ENCODE results near the gene NRCAM.

NRCAM gene

DNA sequence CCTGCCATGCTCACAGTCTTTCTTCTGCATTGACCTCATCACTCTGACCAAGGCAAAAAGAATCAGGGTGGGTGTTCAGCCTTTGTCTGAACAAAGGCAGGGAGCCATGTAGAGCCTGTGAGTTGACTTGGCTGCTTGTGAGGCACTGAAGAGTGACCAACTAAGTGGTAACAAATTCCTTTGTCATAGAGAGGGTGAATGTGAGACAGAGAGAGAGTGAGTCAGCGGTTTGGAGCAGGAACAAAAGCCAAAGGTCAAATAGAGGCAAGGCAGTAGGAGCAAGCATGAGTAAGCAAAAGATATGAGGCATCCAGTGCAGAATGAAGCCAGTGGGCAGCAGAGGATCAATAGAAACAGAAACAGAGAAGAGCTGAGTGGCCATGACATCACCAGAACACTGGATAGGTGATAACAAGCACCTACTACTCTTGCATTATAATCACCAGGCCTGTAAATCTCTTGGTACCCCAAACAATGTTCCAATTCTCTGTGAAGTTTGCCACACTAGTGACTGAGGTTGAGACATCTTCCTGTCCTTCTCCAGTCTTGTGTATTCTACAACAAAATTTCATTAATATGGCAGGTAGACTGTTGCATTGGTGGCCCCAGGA is 209.9 kb downstream of the NRCAM start:
- DNase-seq (ENCODE audit: low read depth in 2 of 2), result no peak

DNA sequence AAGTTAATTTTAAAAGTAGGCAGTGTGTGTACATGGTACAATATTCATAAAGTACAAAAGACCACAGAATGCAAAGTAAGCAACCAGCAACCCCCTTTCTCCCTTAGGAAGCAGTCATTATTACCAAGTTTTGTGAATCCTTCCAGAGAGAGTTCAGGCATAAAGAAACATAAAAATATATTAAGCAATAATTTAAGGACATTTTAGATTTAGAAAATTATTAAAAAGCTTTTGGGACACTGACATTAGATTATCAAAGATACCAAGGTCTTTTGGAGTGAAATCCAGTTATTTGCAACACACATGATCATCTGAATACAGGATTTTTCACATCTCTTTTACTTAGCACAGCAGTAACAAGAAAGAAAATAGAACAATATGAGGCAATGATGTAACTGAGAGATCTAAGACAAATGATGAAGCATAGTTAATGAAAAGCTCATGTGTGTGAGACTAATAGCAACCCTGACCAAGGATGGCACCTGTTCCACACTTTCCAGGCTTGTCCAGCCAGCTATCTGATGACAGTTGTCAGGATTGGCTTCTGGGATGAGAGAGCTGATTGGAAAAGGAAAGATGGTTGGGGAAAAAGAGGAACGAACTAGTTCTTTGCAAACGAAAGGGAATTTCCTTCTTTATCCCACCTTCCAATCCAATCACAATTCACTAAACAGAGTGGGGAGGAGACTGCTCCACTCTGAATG is 210.6 kb downstream of the NRCAM start:
- no peak for DNase-seq (ENCODE audit: low read depth in 2 of 2)

DNA sequence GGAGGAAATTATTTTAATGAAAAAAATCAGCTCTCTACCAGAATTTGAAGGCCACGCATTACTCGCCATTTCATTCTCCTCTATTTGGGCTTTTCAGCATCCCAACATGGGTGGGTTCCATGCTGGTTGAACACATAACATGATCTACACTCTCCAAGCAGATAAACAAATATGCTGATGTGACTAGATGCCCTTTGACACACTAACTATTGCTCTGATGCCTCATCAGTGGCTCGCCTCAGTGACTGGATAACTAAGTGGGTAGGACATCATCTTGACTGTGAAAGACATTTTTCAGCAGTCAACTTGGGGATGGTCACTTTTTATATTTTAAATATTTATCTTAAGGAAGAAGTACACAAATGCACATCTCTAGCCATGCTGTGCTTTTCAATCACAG is 212.1 kb downstream of the NRCAM start:
- no peak for DNase-seq (ENCODE audit: low read depth in 2 of 2)

DNA sequence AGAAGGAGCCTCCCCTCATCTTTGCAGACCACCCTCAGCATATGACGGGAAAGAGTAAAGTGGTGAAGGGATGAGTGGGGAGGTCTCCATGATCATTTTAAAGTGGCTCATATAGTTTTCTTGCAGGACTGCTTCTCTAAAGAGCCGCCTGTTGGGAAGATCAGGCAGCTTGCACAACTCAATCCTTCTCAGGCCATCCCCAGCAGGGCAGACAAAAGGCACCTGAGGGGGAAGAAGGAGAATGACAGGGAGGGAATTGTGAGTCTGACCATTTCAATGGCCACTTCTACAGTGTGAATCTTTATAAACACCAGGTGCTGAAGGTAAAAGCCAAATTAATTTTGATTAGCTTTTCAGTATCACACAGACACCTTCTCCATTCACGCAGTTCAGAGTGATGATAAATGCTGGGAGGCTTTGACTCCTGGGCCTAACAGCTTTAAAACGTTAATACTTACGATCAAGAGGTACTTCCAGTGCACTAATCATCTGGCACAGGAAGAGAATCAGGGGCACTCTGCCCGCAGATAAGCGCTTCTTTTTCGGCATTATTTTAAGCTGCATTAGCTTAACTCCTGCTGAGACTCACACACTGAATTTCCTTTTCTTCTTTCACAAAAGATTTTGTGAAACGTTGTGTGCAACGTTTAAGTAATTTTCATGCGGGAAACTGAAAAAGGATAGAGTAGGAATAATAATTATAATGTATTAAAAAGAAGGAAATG is 216.6 kb downstream of the NRCAM start:
- DNase-seq (ENCODE audit: low read depth in 2 of 2), result no peak

DNA sequence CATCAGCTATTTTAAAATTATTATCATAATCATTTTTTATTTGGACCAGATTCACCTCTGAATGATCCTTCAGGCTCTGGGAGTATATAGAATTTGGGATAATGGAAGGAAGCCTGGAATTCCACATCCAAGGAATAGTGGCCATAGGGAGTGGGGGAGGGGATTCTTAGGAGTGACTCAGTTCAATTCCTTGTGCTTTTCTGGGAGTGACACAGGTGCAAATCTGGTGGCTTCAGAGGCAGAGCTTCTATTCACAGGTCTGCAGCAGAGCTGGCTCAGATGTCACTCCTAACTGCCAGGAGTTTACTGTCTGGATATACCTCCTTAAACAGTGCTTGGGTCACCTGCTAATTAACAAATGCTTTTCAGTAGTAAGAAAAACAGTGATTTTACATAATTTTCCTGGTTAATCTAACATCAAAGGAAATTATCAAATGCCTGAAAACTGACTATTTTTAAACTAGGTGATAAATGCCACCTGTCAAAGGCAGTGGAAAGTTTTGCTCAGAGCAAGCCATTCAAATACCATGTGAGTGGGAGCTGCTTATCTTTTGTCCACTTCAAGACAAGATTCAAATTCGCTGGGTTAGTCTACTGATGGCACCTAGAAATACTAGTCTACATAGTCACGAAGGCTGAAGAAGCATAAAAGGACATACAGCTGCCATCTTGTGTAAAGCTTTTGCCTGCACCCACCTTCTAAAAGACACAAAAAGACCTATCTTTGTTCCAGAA is 219.4 kb downstream of the NRCAM start:
- DNase-seq (ENCODE audit: low read depth in 2 of 2), result no peak

DNA sequence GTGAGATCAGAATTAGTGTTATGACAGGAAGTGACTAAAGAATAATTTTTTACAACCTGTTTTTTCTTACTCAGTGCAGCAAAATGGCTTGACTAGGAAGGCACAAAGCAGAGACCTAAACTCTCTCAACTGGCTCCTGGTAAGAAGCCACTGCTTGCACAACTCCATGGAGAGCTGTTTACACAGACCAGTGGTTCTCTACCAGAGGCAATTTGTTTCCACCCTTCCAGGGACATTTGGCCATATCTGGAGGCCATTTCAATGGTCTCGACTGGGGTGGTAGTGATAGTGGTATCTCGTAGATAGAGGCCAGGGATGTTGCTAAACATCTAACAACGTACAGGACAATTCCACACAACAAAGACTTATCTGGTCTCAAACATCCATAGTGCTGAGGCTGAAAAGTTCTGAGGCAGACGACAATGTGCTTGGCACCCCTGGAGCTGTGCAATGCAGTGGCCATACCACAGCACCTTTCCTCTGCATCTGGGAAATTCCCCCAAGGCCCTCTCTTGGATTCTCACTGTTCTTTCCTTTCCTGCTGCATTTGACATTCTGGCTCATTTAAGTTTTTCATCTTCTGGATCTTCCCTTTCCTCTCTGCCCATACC is 220.7 kb downstream of the NRCAM start:
- DNase-seq (ENCODE audit: low read depth in 2 of 2), result no peak

DNA sequence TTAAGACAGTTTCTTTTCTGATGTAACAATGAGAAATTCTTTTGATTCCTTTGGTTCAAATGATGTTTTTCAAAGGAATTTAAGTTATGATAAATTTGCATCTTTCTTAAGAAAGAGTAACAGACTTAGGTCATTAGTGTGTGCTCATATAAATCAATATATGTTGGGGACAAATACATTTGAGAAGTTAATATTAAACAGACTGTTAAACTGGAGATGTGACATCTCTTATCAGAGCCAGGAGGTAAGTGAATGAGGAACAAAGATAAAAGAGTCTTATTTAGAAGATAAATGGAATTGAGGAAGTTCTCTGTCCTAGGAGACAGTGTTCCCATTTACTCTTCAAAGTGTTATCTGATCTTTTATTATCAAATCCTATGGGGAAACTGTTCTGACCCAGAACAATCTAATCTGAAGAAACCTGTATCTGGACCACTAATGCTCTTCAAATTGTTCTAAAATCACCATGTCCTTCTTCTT is 221.2 kb downstream of the NRCAM start:
- no peak for DNase-seq (ENCODE audit: low read depth in 2 of 2)

DNA sequence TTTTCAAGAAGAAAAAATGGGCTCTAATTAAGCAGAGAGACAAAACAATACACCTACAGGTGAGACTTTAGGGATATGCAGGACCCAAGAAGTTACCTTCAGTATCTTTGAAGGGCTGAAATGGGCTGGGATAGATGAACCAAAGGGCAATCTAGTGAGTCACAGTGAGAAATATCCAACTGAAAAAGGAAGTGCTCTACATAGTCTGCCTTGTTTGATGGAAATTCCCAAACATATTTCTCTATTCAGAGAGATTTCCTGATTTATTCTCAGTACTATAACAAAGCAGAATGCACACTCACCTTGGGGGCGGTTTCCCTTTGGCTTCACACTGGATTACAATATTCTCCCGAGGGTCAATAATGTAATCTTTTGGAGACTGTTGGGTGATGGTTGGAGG is 222.0 kb downstream of the NRCAM start:
- no peak for DNase-seq (ENCODE audit: low read depth in 2 of 2)

DNA sequence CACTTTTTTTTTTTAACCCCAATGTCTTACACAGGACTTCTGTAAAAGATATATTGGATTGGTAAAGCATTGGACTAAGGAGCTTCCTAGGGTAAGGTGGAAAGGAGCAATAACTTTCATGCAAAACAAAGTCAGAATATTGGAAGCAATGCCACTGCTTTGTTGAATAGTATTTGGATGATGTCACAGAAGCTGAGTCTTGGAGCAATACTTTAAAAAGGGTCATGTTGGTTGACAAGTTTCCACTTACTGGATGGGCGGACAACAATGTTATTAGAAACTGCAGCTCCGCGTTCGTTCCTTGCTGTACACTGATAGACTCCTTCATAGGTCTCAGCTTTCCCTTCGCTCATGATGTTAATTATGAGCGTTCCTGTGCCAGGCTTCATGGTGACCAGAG is 224.2 kb downstream of the NRCAM start:
- DNase-seq (ENCODE audit: low read depth in 2 of 2), result no peak

DNA sequence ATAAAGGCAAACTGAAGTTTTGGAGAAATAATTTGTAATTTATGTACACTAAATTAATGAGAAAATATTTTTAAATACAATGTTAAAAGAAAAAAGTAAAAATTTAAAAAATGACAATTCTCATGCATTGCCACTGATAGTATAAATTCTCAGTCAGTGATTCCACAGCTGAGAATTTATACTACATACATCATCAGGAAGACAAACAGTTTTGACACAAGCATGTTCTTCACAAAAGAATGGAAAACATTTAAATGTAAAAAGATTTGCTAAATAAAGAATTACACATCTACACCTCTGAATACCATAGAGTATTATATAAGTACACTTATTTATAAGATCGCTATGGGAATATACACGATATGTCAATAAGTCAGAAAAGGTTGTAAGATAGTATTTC is 225.0 kb downstream of the NRCAM start:
- DNase-seq (ENCODE audit: low read depth in 2 of 2), result no peak

DNA sequence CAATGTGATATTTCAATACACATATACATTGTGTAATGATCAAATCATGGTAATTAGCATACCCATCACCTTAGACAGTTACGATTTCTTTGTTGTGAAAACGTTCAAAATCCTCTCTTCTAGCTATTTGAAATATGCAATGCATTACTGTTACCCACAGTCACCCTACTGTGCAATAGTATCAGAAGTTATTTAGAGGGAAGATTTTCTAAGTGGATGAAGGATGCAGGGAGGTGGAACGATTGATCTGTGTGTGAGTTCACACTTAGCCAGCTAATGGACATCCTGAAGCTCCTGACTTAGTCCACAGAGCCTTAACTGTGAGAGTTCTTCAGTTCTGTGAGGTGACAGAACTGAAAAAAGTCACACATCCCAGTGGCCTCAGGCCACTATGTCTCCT is 228.9 kb downstream of the NRCAM start:
- DNase-seq (ENCODE audit: low read depth in 2 of 2), result no peak

DNA sequence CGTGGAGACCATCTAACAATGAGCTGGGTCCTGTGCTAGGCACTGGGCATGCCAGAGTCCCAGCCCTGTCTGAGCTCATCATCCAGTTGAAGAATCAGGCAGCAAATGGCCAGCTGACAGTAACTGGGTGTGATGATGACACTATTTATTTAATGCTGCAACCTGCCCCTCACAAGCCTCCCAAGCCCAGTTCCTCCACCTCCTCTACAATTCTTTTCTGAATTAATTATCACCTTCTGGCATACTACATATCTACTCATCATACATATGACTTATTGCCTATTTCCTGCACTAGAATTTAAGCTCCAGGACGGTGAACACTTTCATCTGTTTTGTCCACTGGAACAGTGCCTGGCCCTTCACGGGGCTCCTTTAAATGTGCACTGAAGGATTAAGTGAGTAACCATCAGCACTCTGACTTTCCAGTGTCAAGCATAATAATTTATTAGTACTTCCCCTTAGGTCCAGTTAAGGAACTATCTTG is 229.4 kb downstream of the NRCAM start:
- DNase-seq (ENCODE audit: low read depth in 2 of 2), result no peak

DNA sequence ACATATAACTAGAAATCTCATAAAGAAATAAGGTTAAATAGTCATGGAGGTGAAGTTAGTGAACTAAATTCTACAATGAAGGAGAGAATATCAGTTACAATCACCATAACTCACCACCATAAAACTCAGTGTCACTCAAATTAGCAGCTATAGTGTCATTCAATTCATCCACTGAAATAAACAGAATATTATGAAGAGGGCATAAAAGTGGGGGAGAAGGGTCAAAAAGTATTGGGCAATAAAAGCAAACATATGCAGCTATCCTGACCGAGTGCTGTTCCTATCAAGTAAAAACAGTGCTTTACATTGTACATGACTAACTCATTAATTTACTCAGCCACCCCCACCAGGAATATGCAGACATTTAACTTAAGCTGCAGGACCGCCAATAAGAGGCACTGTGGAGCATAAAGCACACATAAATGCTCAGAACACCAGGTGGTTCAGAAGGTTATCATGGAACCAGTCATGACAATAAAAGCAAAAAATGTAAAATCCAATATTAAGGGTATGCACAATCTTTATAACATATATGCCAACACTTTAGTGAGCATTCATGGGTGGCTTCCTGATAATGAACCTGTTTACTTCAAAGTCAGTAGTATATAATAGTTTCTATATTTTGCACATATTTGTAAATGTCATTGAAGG is 230.6 kb downstream of the NRCAM start:
- DNase-seq (ENCODE audit: low read depth in 2 of 2), result no peak

DNA sequence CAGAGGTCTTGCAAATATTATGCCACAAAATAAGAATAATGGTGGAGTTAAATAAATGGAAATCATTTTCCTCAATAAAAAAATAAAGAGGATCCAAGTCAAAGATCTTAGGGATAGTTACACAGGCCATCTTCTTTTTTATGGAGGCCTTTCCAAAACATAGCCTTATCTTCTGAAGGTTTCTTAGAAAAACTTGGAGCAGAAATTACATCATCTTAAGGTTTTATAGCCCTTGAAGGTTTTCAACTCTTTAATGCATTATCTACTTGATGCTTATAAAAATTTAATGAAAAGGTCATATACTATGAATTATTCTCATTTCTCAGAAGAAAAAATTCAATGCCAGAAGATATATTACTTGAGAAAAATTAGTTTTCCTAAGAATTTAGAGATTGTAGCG is 231.8 kb downstream of the NRCAM start:
- DNase-seq (ENCODE audit: low read depth in 2 of 2), result no peak

DNA sequence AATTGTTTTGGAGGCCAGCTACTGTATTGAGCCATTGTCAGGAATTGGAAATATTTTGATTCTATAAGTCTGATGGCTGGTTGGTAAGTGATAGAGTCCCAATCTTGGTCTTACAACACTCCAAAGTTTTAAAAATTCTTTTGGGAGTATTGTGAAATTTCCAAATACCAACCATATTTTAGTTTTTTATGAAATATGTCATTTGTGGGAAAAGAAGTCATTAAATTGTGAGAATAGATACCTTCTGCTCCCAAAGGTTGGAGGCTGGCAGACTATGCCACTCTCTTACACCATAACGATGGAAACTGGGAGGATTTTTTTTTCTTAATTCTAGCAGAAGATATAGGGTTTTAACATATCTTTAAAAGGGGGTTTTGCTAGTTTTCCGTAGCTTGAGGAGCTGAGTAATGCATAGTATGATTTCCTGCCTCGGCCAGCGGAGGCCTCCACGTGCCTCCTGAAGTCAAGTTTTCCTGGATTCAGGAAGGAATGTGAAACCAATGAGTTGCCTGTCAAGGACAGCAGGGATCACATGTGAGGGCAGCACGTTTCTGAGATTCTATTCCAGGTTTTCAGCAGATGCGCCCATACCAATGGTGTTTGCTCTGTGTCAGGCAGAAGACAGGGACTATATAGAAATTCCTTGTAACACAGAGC is 233.9 kb downstream of the NRCAM start:
- DNase-seq (ENCODE audit: low read depth in 2 of 2), result no peak

DNA sequence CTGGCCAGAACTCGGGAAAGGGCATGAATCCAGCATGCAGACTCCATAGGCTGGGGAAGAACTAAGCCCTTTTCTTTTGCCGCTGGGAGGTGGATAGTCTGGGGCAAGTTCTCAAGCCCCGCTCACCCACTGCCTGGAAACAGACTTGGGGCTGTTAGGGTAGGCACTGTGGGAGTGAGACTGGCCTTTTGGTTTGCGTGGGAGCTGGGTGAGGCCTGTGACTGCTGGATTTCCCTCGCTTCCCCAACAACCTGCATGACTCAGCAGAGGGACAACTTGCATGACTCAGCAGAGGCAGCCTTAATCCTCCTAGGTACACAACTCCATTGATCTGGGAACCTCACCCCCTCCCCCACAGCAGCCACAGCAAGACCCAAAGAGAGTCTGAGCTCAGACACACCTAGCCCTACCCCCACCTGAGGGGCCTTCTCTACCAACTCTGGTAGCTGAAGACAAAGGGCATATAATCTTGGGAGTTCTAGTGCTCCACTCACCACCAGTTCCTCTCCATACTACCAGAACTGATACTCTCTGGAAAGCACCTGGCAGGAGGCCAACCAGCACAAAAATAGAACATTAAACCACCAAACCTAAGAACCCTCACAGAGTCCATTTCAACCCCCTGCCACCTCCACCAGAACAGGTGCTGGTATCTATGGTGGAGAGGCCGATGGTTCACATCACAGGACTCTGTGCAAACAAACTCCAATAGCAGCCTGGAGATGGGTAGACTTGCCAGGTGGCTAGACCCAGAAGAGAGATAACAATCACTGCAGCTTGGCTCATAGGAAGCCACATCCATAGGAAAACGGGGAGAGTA is 244.6 kb downstream of the NRCAM start:
- no peak for DNase-seq (ENCODE audit: low read depth in 2 of 2)

DNA sequence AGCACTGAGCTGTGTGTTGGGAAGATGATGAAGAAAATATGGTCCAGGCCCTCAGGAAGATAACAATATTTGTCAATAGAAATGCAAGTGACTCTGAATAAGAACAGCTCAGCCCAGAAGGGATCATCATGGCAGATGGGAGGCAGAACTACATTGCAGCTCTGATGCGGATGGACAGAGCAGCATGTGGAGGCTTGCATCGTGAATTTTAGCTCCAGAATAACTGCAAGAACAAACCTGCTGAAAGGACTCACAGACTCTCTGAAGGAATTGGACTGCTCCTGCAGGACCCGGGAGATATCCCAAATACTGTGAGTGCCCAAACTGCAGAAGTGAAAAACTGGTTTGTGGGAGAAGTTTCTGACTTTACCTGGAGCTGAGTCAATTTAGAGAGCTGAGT is 245.4 kb downstream of the NRCAM start:
- no peak for DNase-seq (ENCODE audit: low read depth in 2 of 2)

DNA sequence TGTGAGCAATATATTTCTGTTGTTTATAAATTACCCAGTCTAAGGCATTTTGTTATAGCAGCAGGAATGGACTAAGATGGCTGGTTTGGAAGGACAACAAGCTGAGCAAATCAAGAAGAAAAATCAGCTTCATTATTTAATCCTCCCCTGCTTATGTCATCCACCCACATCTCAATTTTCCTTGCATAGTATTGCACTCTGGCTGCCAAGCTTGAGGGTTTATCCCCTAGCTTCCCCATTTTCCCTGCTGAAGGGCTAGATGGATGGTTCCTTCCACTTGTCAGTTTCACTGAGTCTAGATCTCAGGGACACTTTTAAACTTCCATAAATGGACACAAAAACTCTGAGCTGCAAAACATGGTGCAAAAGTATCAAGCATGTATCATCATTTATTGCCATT is 250.9 kb downstream of the NRCAM start:
- DNase-seq (ENCODE audit: low read depth in 2 of 2), result no peak

DNA sequence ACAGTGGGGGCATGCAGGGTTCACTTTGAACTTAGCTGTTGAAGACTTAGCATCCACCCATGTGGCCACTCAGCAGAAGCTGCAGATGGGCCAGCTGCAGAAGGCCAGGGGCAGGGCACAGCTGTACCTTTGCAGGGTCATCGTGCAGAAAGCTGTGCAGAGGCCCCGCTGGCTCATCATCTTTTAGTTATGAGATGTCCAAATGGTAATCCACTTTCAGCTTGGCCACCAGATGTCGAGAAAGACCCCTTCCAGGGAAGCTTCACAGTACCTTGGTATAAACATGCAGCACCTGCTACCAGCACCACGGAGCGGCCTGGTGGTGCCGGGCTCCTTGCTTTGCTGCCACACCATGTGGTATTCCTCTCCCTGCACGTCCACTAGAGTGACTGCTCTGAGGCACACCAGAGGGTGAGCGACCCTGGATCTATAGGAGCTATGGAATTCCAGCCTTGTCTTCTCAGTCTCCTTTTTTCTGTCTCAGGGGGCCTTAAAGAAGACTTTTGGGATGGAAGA is 251.9 kb downstream of the NRCAM start:
- DNase-seq (ENCODE audit: low read depth in 2 of 2), result no peak

DNA sequence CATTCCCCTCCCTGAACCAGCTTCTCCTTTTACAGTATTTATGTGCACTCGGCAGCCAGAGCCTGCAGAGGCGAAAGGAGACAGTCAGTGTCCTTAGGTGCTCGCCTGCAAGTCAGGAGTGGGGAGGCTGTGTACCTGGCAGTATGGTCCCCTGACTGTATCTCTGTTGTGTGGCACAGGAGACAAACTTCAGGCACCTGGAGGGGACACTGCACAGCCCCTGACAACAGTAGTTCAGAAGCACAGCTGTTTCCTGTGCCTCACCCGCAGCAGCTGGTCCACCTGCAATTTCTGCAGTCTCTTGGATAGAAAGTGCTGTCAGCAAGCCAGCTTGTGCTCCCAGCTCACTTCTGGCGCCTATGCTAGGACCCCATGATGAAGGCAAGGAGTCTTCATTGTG is 252.7 kb downstream of the NRCAM start:
- no peak for DNase-seq (ENCODE audit: low read depth in 2 of 2)
